HG02759 (cell line): Measurements from ENCODE around the gene UGT1A7.

ENCODE experiments used
- ATAC-seq: cut with Tn5 transposase; IDR thresholded peaks from one replicate; pipeline ENCODE4 v1.9.1; 2021; ENCODE audit warnings: mild to moderate bottlenecking, moderate library complexity; ENCODE audit not compliant: unreplicated experiment

The UGT1A7 gene

GRCh38 chr2:233758141-233758540 lies 76.4 kb downstream of the UGT1A7 start:
- no peak for ATAC-seq

- ATAC-seq: no peak
Observed at GRCh38 chr2:233758849-233759248, 77.1 kb downstream of the UGT1A7 start.

GRCh38 chr2:233760043-233760442 lies 78.3 kb downstream of the UGT1A7 start, which contains the start of gene UGT1A1:
Gene UGT1A1, plus strand, starts transcription at chr2:233760270. Its CDS starts 18 bp downstream, at chr2:233760288.
- ATAC-seq: no peak

GRCh38 chr2:233761040-233761769 lies 79.5 kb downstream of the UGT1A7 start:
- ATAC-seq: no peak

GRCh38 chr2:233764264-233764663 lies 82.6 kb downstream of the UGT1A7 start:
- no peak for ATAC-seq

- ATAC-seq: no peak
Observed at GRCh38 chr2:233764761-233765160, 83.1 kb downstream of the UGT1A7 start.

- ATAC-seq: no peak
Observed at GRCh38 chr2:233766416-233766815, 84.7 kb downstream of the UGT1A7 start.

GRCh38 chr2:233768076-233768475 lies 86.4 kb downstream of the UGT1A7 start:
- ATAC-seq: no peak

- no peak for ATAC-seq
Observed at GRCh38 chr2:233769260-233769659, 87.6 kb downstream of the UGT1A7 start.

GRCh38 chr2:233772153-233772552 lies 90.5 kb downstream of the UGT1A7 start:
- no peak for ATAC-seq

GRCh38 chr2:233772583-233772982 lies 90.9 kb downstream of the UGT1A7 start:
- ATAC-seq: no peak

- ATAC-seq: no peak
Observed at GRCh38 chr2:233773854-233774253, 92.2 kb downstream of the UGT1A7 start.

- no peak for ATAC-seq
Observed at GRCh38 chr2:233775414-233775813, 93.7 kb downstream of the UGT1A7 start.

- ATAC-seq: no peak
Observed at GRCh38 chr2:233778030-233778429, 96.3 kb downstream of the UGT1A7 start, which contains the start of gene MROH2A. Gene MROH2A, plus strand, starts transcription at chr2:233778330. Its CDS starts 1,029 bp downstream, at chr2:233779359.

- ATAC-seq: no peak
Observed at GRCh38 chr2:233779722-233780121, 98.0 kb downstream of the UGT1A7 start.

- no peak for ATAC-seq
Observed at GRCh38 chr2:233780771-233781170, 99.1 kb downstream of the UGT1A7 start.

GRCh38 chr2:233789554-233789953 lies 107.9 kb downstream of the UGT1A7 start:
- no peak for ATAC-seq

- ATAC-seq: no peak
Observed at GRCh38 chr2:233791151-233791882, 109.6 kb downstream of the UGT1A7 start.

- no peak for ATAC-seq
Observed at GRCh38 chr2:233791883-233792329, 110.2 kb downstream of the UGT1A7 start.

- no peak for ATAC-seq
Observed at GRCh38 chr2:233792720-233793119, 111.0 kb downstream of the UGT1A7 start.

- no peak for ATAC-seq
Observed at GRCh38 chr2:233793465-233794127, 111.9 kb downstream of the UGT1A7 start.
